ENCODE data around the gene ST6GALNAC6.

- TF ChIP-seq, protein P1, sequence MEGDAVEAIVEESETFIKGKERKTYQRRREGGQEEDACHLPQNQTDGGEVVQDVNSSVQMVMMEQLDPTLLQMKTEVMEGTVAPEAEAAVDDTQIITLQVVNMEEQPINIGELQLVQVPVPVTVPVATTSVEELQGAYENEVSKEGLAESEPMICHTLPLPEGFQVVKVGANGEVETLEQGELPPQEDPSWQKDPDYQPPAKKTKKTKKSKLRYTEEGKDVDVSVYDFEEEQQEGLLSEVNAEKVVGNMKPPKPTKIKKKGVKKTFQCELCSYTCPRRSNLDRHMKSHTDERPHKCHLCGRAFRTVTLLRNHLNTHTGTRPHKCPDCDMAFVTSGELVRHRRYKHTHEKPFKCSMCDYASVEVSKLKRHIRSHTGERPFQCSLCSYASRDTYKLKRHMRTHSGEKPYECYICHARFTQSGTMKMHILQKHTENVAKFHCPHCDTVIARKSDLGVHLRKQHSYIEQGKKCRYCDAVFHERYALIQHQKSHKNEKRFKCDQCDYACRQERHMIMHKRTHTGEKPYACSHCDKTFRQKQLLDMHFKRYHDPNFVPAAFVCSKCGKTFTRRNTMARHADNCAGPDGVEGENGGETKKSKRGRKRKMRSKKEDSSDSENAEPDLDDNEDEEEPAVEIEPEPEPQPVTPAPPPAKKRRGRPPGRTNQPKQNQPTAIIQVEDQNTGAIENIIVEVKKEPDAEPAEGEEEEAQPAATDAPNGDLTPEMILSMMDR (conservative IDR thresholded peaks at IDR 0.05; ENCODE audit: low read length), result no peak
- no peak for TF ChIP-seq EZH2phosphoT487 (IDR thresholded peaks at IDR 0.05; ENCODE audit: borderline replicate concordance)
These were observed 28.5 kb downstream of the ST6GALNAC6 start for GRCh38 chr9:127870887-127871286.

All from Loucy (cell line).